Adrenal gland (tissue), 12 donors: ENCODE data around the gene DYSF. TPM values are rescaled to one million over a fixed set of nuclear protein-coding genes. Genes with fewer than 3 reads are reported as not detected.

Experiments
- DNase-seq, 7 donors: peaks; one replicate each; pipeline ENCODE4 v3.0.0-alpha.2; 2019 to 2020
- H3K27ac ChIP-seq, 5 donors: fragments of 200-600 bp; sonication (generic) in 4 of 5; 1 replicate in 3 of 5; 2 replicates in 2 of 5; pipeline versions ENCODE4 v1.5.1 to v1.8.0; 2016 to 2020; ENCODE audit warnings: mild to moderate bottlenecking in 1 of 5
- H3K27me3 ChIP-seq: fragments of 200-600 bp; 2 replicates; pipeline ENCODE4 v1.8.0; 2021
- H3K36me3 ChIP-seq, 2 donors: fragments of 200-600 bp; replicated peaks in 1 of 2; 1 replicate in 1 of 2; 2 replicates in 1 of 2; pipeline versions ENCODE4 v1.5.1 to v1.8.0; 2018 to 2022
- H3K4me1 ChIP-seq, 2 donors: fragments of 200-600 bp; replicated peaks in 1 of 2; 1 replicate in 1 of 2; 2 replicates in 1 of 2; pipeline versions ENCODE4 v1.5.1 to v1.8.0; 2018 to 2021
- H3K4me3 ChIP-seq, 4 donors: fragments of 200-600 bp; sonication (generic) in 3 of 4; one replicate each; pipeline ENCODE4 v1.5.1; 2016 to 2018
- H3K9me3 ChIP-seq, 3 donors: fragments of 200-600 bp; sonication (generic) in 1 of 3; replicated peaks in 1 of 3; 1 replicate in 2 of 3; 2 replicates in 1 of 3; pipeline versions ENCODE4 v1.5.1 to v1.8.0; 2016 to 2021
- POLR2A ChIP-seq, 2 donors: fragments of 450-650 bp; IDR thresholded peaks; one replicate each; pipeline ENCODE4 v1.6.1; 2017; ENCODE audit warnings: antibody characterized with exemption in 2 of 2, mild to moderate bottlenecking in 2 of 2, moderate library complexity in 1 of 2
- WGBS, 4 donors: extraction: QIAGEN DNeasy Blood & Tissue Kit in 2 of 4; methylation state at CpG; one replicate each; pipeline versions ENCODE4 v1.1.5 to v1.1.7; 2013 to 2017; 5-methylcytosine and 5-hydroxymethylcytosine counted together
- intact Hi-C, 2 donors: fragments of 100-400 bp; cut with DNase I; formaldehyde crosslinking; loops; one replicate each; pipeline versions ENCODE4 v1.14.1 to v1.15.0; 2022 to 2023
- polyA plus RNA-seq, 3 donors: library from polyadenylated mRNA; stranded (reverse); fragments of 200-250 nt in 2 of 3; fragments of 350-450 nt in 1 of 3; fragmentation: Illumina TruSeq in 1 of 3; extraction: RNeasy Lipid Tissue Mini Kit (QIAGEN cat#74804) in 1 of 3; gene quantifications; one replicate each; pipeline ENCODE4 v1.2.3, GENCODE V29; 2013 to 2014
- total RNA-seq, 9 donors: library from RNA; depleted of rRNA in 4 of 9; stranded (reverse); fragments of >200 nt in 4 of 9; fragments of 120-200 nt in 1 of 9; fragmentation: NEBNext Ultra II Directional in 1 of 9; extraction: Animal tissue kit (Norgen Biotek cat#: 25700) in 1 of 9; gene quantifications; one replicate each; pipeline versions ENCODE4 v1.1.0 to v1.2.4, GENCODE V29; 2013 to 2023
- TF ChIP-seq, protein P1 (sequence below), 6 experiments: fragments of 450-650 bp in 4 of 6; fragments of 200-600 bp in 2 of 6; sonication (generic) in 1 of 6; IDR thresholded peaks; 1 replicate in 5 of 6; 2 replicates in 1 of 6; pipeline versions ENCODE4 v1.5.1 to v1.8.0; 2016 to 2021; ENCODE audit warnings: antibody characterized with exemption in 6 of 6, mild to moderate bottlenecking in 2 of 6, moderate library complexity in 1 of 6
- donor health status: healthy with polysubstance abuse.
- donor health status: Bipolar disorder and iron deficiency.
- donor health status: DM: yes; HTN: yes; CAD: no.
- donor health status: DM: no; HTN: no; CAD: no.
- donor health status: DM: no; HTN: no; CAD: no.
- donor health status: DM: yes; HTN: yes; CAD: no.

The DYSF gene
- total and polyA plus RNA-seq, 12 donors: 3.2 to 22.4 (median 15.3) TPM

DNA sequence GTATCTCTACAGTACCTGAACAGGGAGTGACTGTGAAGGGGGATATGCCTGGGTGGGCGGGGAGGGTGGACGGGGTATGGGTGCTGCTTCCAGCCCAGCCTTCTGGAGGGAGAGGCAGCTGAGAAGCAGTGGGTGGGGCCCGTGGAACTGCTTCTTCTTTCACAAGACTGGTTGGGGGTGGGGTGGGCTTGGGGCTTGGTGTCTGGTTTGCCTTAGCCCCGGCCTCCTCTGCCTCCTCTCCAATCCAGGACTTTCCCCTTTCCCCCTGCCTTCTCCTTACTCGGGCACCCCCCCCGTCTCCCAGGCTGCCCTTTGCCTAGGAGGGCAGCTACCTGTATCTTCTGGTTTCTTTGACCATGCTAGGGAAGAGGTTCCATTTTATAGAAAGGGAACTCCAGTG, 233.4 kb downstream of the DYSF start:
- no peaks in the 10 kb centered on the region for H3K9me3 ChIP-seq
- H3K4me3 ChIP-seq: no peak overlapping the region
- no peak overlapping the region for H3K27ac ChIP-seq
- H3K27me3 ChIP-seq: no peaks in the 10 kb centered on the region
- no peaks in the 10 kb centered on the region for H3K36me3 ChIP-seq
- WGBS, 4 donors: 92 to 97% (median 93%) methylated on average over 6 of the region's 6 CpGs
- intact Hi-C loops: no loop called here
- no peak for TF ChIP-seq POLR2A (IDR thresholded peaks at IDR 0.05)
- TF ChIP-seq, protein P1, sequence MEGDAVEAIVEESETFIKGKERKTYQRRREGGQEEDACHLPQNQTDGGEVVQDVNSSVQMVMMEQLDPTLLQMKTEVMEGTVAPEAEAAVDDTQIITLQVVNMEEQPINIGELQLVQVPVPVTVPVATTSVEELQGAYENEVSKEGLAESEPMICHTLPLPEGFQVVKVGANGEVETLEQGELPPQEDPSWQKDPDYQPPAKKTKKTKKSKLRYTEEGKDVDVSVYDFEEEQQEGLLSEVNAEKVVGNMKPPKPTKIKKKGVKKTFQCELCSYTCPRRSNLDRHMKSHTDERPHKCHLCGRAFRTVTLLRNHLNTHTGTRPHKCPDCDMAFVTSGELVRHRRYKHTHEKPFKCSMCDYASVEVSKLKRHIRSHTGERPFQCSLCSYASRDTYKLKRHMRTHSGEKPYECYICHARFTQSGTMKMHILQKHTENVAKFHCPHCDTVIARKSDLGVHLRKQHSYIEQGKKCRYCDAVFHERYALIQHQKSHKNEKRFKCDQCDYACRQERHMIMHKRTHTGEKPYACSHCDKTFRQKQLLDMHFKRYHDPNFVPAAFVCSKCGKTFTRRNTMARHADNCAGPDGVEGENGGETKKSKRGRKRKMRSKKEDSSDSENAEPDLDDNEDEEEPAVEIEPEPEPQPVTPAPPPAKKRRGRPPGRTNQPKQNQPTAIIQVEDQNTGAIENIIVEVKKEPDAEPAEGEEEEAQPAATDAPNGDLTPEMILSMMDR (IDR thresholded peaks at IDR 0.05): no peak
- H3K4me1 ChIP-seq: no peaks in the 10 kb centered on the region
- peak in 1 of 7 donors; percentile 3 for DNase-seq

DNA sequence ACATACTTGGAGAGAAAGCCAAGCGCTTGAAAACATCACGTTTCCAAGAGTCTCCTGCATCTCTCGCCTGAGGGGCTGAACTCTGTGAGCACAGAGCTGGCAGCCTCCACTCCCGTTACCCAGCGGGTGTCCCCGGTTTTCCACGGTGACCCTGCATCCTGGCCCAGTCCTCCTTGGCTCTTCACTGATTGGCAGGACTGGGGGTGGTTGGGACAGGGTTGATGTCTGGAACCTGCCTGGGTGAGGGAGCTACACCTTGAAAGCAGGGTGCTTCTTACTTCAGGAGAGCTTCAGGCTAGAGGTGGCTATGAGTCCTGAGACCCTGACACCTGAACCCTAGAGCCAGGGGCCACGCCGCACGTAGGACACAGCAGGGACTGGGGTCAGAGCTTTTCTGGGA, 234.1 kb downstream of the DYSF start:
- Histone ChIP-seq H3K36me3 (no peaks in the 10 kb centered on the region), H3K9me3 (no peaks in the 10 kb centered on the region), H3K27ac (no peak overlapping the region), H3K27me3 (no peaks in the 10 kb centered on the region), H3K4me3 (no peak overlapping the region), H3K4me1 (no peaks in the 10 kb centered on the region)
- intact Hi-C loops: no loop called here
- WGBS, 4 donors: 88 to 95% (median 92%) methylated on average over 10 of the region's 10 CpGs
- TF ChIP-seq POLR2A (IDR thresholded peaks at IDR 0.05): no peak
- TF ChIP-seq, protein P1 (IDR thresholded peaks at IDR 0.05): no peak
- peak in 1 of 7 donors; percentile 1 for DNase-seq

DNA sequence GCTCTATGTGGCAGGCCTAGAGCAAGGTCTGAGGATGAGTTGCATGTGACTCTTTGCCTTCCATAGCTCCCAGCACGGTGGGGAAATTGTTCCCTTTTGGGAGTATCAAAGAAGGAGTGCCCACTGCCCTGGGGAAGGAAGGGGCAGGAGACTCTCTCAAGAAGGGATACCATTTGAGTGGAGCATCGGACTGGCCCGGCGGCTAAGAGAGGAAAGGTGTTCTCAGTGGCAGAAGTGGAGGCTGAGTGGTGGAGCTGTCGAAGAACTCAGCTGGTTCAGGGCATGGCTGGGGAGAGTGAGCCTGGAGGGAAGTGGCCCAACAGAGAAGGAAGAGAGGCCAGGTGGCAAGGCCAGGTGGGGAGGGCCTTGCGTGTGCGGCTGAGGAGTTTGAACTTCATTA, 235.2 kb downstream of the DYSF start:
- DNase-seq: no peak
- Histone ChIP-seq H3K27ac (no peak overlapping the region), H3K4me3 (no peak overlapping the region), H3K27me3 (no peaks in the 10 kb centered on the region), H3K4me1 (no peaks in the 10 kb centered on the region), H3K36me3 (no peaks in the 10 kb centered on the region), H3K9me3 (no peaks in the 10 kb centered on the region)
- intact Hi-C loops: no loop called here
- 83 to 95% (median 93%) methylated on average over 7 of the region's 7 CpGs for WGBS, 4 donors
- TF ChIP-seq, protein P1 (IDR thresholded peaks at IDR 0.05): no peak
- no peak for TF ChIP-seq POLR2A (IDR thresholded peaks at IDR 0.05)

DNA sequence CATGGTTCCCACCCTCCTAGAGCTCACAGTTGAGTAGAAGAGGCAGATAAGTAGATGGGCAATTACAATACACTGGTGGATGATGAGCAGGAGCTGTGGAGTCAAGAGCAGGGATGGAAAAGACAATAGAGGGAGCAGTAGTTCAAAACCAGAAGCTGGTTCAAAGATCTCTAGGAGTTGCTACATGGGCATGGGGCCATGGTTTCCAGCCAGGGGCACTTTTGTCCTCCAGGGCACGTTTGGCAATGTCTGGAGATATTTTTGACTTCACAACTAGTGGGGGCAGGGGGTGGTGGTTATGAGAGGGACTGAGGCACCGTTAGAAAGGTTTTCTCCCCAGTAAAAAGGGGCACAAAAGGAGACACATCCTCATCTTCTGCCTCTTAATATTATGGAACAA, 236.0 kb downstream of the DYSF start:
- no peak for DNase-seq

More for the DNA sequence above, 236.0 kb downstream of the DYSF start:
- H3K36me3 ChIP-seq: no peaks in the 10 kb centered on the region
- no peak overlapping the region for H3K4me3 ChIP-seq
- H3K27ac ChIP-seq: no peak overlapping the region
- WGBS, 4 donors: 68 to 78% (median 71%) methylated on average over 2 of the region's 2 CpGs
- no peak for TF ChIP-seq POLR2A (IDR thresholded peaks at IDR 0.05)
- TF ChIP-seq, protein P1 (IDR thresholded peaks at IDR 0.05): no peak
- no peaks in the 10 kb centered on the region for H3K27me3 ChIP-seq
- H3K9me3 ChIP-seq: no peaks in the 10 kb centered on the region
- H3K4me1 ChIP-seq: no peaks in the 10 kb centered on the region
- intact Hi-C loops: no loop called here
